ENCODE data around the gene ELF2. TPM values are rescaled to one million over a fixed set of nuclear protein-coding genes. Genes with fewer than 3 reads are reported as not detected.

ELF2 gene
- total and polyA plus RNA-seq, 2 experiments from 2014 or later = 38.2 to 48.8 TPM

GRCh38 chr4:139222215-139222614 is 45.2 kb upstream of the ELF2 start:
- Histone ChIP-seq H3K36me3 (ENCODE audit: insufficient read depth) (no peaks in the 10 kb centered on the region), H2AFZ (peak overlapping the region; percentile 59; the same call in 1 of the 2 replicates), H4K20me1 (replicated peaks; ENCODE audit: insufficient read depth) (no peaks in the 10 kb centered on the region), H3K79me2 (replicated peaks; ENCODE audit: insufficient read depth) (no peaks in the 10 kb centered on the region), H3K9me2 (ENCODE audit: insufficient read depth) (no peaks in the 10 kb centered on the region), H3K4me1 (ENCODE audit: insufficient read depth) (no peaks in the 10 kb centered on the region), H3K4me3 (no peak overlapping the region), H3F3A (replicated peaks; ENCODE audit: low read depth) (no peaks in the 10 kb centered on the region), H3K27me3 (ENCODE audit: insufficient read depth) (no peaks in the 10 kb centered on the region), H3K4me2 (no peak overlapping the region), H3K27ac (ENCODE audit: low read depth) (no peak overlapping the region)
- Mint-ChIP-seq H3K9me3 (no peaks in the 10 kb centered on the region), H3K4me3 (no peak overlapping the region), H3K27me3 (ENCODE audit: insufficient read depth, low read depth, poor library complexity) (peaks cover 7% of the 10 kb centered on the region), H3K4me1 (no peaks in the 10 kb centered on the region), H3K27ac (no peak overlapping the region), H3K36me3 (ENCODE audit: low read depth) (no peaks in the 10 kb centered on the region)
- DNase-seq (ENCODE audit: low spot score) (no peak), ATAC-seq (no peak)
- TF ChIP-seq REST (IDR thresholded peaks at IDR 0.05; ENCODE audit: unreplicated experiment) (no peak), EZH2 (IDR thresholded peaks at IDR 0.05; ENCODE audit: low read depth, unreplicated experiment) (no peak), JUNB (IDR thresholded peaks at IDR 0.05; ENCODE audit: unreplicated experiment) (no peak), STAT1 (IDR thresholded peaks at IDR 0.05; ENCODE audit: unreplicated experiment) (no peak), EZH2phosphoT487 (IDR thresholded peaks at IDR 0.05; ENCODE audit: unreplicated experiment) (no peak), NANOG (IDR thresholded peaks at IDR 0.05; ENCODE audit: borderline replicate concordance) (no peak), ZNF462 (CRISPR knock-in tag; IDR thresholded peaks at IDR 0.05) (no peak), CTCF (conservative IDR thresholded peaks at IDR 0.05; ENCODE audit: low read depth in 2 of 2) (no peak), CREB1 (CRISPR knock-in tag; IDR thresholded peaks at IDR 0.05; ENCODE audit: low read depth) (no peak), POLR2AphosphoS5 (IDR thresholded peaks at IDR 0.05; ENCODE audit: low read depth) (no peak)
